Esophagus squamous epithelium (tissue), 4 donors: ENCODE measurements around the gene BIRC6.

ENCODE experiments used
- POLR2A ChIP-seq, 4 donors: fragments of 450-650 bp; IDR thresholded peaks; one replicate each; pipeline ENCODE4 v1.6.1; 2017; ENCODE audit warnings: antibody characterized with exemption in 4 of 4, mild to moderate bottlenecking in 4 of 4, moderate library complexity in 3 of 4
- TF ChIP-seq, protein P1 (sequence below), 6 experiments: fragments of 450-650 bp in 4 of 6; fragments of 200-600 bp in 2 of 6; sonication (generic) in 2 of 6; IDR thresholded peaks; one replicate each; pipeline ENCODE4 v1.5.1; 2016 to 2019; ENCODE audit warnings: antibody characterized with exemption in 6 of 6, mild to moderate bottlenecking in 4 of 6, moderate library complexity in 4 of 6

GRCh38 chr2:32425719-32426141 is 68.9 kb downstream of the BIRC6 start:
- TF ChIP-seq, protein P1, sequence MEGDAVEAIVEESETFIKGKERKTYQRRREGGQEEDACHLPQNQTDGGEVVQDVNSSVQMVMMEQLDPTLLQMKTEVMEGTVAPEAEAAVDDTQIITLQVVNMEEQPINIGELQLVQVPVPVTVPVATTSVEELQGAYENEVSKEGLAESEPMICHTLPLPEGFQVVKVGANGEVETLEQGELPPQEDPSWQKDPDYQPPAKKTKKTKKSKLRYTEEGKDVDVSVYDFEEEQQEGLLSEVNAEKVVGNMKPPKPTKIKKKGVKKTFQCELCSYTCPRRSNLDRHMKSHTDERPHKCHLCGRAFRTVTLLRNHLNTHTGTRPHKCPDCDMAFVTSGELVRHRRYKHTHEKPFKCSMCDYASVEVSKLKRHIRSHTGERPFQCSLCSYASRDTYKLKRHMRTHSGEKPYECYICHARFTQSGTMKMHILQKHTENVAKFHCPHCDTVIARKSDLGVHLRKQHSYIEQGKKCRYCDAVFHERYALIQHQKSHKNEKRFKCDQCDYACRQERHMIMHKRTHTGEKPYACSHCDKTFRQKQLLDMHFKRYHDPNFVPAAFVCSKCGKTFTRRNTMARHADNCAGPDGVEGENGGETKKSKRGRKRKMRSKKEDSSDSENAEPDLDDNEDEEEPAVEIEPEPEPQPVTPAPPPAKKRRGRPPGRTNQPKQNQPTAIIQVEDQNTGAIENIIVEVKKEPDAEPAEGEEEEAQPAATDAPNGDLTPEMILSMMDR (IDR thresholded peaks at IDR 0.05), result no peak
- TF ChIP-seq POLR2A (IDR thresholded peaks at IDR 0.05), result no peak
